ENCODE measurements around the gene ZNF117.

The ZNF117 gene

DNA sequence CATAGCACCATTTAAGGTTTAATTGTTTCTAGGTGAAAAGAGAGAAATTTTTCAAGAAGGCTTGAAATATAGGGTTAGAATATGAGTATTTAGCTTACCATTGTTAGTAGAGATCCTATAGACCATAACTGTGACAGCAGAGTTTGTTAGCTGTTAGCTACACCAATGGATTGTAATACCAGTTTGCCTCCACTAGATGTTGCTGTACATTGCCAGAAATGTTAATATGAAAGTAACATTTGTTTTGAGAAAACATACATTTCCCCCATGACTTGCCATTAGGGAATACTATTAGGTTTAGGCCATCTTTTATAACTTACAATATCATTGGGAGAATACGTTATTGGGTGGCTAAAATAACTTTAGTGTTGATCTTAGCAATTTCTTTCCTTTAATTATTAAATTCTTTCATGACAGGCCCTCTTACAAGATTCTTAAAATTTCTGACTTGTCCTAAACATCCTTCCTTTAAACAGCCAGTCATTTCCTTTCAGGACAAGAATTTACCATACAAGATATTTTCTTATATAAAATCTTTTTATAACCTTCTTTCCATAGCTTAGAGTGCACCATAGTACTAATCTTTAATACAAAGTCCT, 39.5 kb downstream of the ZNF117 start:
- TF ChIP-seq POLR2AphosphoS5 (IDR thresholded peaks at IDR 0.05; ENCODE audit: low read depth, low read length) (no peak), TAF1 (IDR thresholded peaks at IDR 0.05; ENCODE audit: borderline replicate concordance, insufficient read depth, low read length) (no peak), SIN3A (IDR thresholded peaks at IDR 0.05; ENCODE audit: borderline replicate concordance, insufficient read depth, low read length) (no peak), FOXP2 (optimal IDR thresholded peaks at IDR 0.05; ENCODE audit: borderline replicate concordance, extremely low read depth, extremely low read length, insufficient read depth) (no peak)
- TF ChIP-seq, protein P1, sequence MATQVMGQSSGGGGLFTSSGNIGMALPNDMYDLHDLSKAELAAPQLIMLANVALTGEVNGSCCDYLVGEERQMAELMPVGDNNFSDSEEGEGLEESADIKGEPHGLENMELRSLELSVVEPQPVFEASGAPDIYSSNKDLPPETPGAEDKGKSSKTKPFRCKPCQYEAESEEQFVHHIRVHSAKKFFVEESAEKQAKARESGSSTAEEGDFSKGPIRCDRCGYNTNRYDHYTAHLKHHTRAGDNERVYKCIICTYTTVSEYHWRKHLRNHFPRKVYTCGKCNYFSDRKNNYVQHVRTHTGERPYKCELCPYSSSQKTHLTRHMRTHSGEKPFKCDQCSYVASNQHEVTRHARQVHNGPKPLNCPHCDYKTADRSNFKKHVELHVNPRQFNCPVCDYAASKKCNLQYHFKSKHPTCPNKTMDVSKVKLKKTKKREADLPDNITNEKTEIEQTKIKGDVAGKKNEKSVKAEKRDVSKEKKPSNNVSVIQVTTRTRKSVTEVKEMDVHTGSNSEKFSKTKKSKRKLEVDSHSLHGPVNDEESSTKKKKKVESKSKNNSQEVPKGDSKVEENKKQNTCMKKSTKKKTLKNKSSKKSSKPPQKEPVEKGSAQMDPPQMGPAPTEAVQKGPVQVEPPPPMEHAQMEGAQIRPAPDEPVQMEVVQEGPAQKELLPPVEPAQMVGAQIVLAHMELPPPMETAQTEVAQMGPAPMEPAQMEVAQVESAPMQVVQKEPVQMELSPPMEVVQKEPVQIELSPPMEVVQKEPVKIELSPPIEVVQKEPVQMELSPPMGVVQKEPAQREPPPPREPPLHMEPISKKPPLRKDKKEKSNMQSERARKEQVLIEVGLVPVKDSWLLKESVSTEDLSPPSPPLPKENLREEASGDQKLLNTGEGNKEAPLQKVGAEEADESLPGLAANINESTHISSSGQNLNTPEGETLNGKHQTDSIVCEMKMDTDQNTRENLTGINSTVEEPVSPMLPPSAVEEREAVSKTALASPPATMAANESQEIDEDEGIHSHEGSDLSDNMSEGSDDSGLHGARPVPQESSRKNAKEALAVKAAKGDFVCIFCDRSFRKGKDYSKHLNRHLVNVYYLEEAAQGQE (IDR thresholded peaks at IDR 0.05; ENCODE audit: insufficient read depth in 1 of 2, low read depth in 2 of 2, low read length in 2 of 2): no peak

DNA sequence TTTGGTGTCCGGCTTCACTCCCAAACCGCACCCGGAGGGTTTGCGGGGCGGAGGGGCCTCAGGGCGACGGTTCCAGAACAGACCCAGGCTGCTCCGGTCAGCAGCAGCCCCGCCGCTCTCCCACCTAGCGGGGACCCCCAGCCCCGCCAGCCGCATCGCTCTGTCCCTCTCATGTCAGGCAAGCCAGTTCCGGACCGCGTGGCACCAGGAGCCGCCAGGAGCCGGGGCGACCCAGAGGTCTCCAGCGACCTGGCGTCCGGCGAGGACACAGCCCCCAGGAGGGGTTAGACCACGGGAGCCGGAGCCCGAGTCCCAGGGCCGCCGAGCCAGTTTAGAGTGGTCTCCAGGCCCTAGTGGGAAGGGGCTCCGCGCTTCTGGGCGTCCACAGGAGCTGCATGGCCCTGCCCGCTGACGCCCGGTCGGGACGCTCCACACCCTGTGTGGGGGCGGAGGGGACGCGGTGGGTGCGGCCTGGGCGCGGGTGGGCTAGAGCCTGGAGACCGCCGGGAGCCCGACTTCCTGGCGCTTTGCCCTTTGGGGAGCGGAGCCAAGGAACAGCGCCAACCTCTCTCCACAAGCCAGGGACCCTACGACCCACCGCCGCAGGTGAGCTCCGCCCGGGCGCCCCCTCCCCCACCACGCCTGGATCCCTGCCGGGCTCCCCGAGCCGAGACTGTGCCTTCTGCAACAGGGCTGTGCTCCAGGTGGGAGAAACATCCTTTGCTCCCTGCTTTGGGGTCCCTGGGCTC, 43.4 kb downstream of the ZNF117 start:
- TF ChIP-seq POLR2AphosphoS5 (IDR thresholded peaks at IDR 0.05; ENCODE audit: low read depth, low read length) (no peak), TAF1 (IDR thresholded peaks at IDR 0.05; ENCODE audit: borderline replicate concordance, insufficient read depth, low read length) (no peak), SIN3A (IDR thresholded peaks at IDR 0.05; ENCODE audit: borderline replicate concordance, insufficient read depth, low read length) (no peak)
- TF ChIP-seq, protein P1 (IDR thresholded peaks at IDR 0.05; ENCODE audit: insufficient read depth in 1 of 2, low read depth in 2 of 2, low read length in 2 of 2): no peak

DNA sequence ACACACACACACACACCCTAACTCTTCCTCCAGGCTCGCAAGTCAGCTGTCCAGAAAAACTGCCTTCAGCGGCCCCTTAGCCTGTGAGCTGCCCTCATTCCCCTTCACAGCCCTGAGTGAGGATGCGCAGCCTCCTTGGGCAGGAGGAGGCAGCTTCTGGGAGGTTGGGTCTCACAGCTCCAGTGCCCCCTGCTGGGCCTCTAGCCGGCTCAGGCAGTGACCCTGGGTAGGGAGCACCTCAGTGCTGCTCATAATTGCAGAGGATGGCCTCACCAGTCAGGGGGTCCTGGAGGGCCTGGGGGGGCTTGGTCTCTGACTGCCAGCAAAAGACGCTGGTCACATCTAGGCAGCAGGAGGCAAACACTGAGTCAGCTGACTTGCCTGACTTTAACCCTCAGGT, 44.1 kb downstream of the ZNF117 start:
- no peak for TF ChIP-seq SIN3A (IDR thresholded peaks at IDR 0.05; ENCODE audit: borderline replicate concordance, insufficient read depth, low read length)
- no peak for TF ChIP-seq TAF1 (IDR thresholded peaks at IDR 0.05; ENCODE audit: borderline replicate concordance, insufficient read depth, low read length)
- no peak for TF ChIP-seq POLR2AphosphoS5 (IDR thresholded peaks at IDR 0.05; ENCODE audit: low read depth, low read length)
- no peak for TF ChIP-seq FOXP2 (optimal IDR thresholded peaks at IDR 0.05; ENCODE audit: borderline replicate concordance, extremely low read depth, extremely low read length, insufficient read depth)
- TF ChIP-seq, protein P1 (IDR thresholded peaks at IDR 0.05; ENCODE audit: insufficient read depth in 1 of 2, low read depth in 2 of 2, low read length in 2 of 2): no peak

DNA sequence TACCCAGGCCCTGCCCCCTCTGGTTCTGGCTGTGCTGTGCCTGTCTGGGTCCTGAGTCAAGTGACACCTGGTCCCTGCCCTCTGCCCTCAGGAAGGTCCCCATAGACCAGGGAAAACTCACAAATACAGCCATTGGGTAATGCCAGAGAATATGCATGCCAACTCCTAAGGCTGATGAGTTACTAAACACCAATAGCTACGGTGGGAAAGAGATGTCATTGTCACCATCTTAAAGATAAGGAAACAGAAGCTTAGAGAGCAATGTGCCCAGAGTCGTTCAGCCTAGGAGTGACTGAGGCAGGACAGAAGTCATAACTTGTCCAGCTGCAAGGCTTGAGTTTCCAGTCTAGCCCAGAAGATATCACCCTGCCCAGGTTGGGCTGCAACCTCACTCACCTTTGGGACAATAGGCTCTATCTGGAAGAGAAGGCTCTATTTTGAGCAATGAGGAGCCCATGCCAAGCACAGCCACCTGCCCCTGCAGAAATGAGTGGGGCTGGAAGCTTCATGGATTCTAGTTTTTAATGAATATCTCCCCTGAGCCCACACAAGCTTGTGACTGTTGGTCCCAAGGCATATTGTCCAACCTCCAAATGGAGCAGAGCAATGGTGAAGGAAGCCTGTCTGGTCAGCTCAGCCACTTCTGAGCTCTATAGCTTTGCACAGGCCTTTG, 45.2 kb downstream of the ZNF117 start:
- no peak for TF ChIP-seq FOXP2 (optimal IDR thresholded peaks at IDR 0.05; ENCODE audit: borderline replicate concordance, extremely low read depth, extremely low read length, insufficient read depth)

DNA sequence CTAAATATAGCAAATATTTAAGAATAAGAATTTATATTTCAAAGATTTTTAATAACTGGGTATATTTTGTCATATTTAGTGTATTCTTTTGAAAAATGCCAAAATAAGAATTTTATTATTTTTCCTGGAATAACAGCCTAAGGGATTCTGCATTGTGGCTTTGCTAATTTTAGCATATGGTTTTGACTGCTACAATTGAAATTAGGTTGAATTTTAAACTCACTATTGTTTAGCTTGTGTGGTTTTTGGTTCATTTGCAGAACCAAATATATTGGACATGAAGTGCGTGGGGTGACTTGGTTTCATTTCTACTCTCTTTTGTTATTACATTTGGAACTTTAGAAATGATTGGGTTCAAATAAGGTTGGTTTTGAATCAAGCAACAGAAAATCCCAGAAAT, 52.3 kb downstream of the ZNF117 start:
- TF ChIP-seq, protein P1 (IDR thresholded peaks at IDR 0.05; ENCODE audit: insufficient read depth in 1 of 2, low read depth in 2 of 2, low read length in 2 of 2): no peak
- no peak for TF ChIP-seq FOXP2 (optimal IDR thresholded peaks at IDR 0.05; ENCODE audit: borderline replicate concordance, extremely low read depth, extremely low read length, insufficient read depth)
- TF ChIP-seq TAF1 (IDR thresholded peaks at IDR 0.05; ENCODE audit: borderline replicate concordance, insufficient read depth, low read length): no peak
- no peak for TF ChIP-seq SIN3A (IDR thresholded peaks at IDR 0.05; ENCODE audit: borderline replicate concordance, insufficient read depth, low read length)
- TF ChIP-seq POLR2AphosphoS5 (IDR thresholded peaks at IDR 0.05; ENCODE audit: low read depth, low read length): no peak

All from PFSK-1 (cell line).